GM12873 (cell line): Measurements from ENCODE around the gene OR10K2.

Experiments
- TF ChIP-seq, protein P1 (sequence below): IDR thresholded peaks from 2 replicates; pipeline ENCODE4 v1.5.1; 2012; ENCODE audit warnings: low read depth, mild to moderate bottlenecking, moderate library complexity, low read length, control low read depth; ENCODE audit not compliant: insufficient read depth; ENCODE audit errors: missing control alignments

The OR10K2 gene

DNA sequence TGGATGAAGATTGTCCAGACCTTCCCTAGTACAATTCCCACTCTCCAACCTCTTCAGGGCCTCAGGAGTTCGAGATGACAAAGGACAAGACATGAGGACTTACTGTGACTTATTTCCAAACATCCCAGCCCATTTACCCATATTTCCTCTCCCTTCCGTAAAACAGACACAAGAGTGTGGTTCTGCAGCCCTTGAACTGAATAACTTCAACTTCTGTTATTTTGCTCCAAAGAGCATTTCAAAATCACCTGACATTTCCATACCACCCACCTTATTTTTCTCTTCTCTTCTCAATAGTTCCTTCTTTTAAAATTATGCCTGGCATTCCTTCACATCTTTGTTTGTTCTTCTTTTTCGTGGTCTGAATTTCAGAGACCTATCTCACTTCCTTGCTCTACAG lies 8.7 kb upstream of the OR10K2 start:
- TF ChIP-seq, protein P1, sequence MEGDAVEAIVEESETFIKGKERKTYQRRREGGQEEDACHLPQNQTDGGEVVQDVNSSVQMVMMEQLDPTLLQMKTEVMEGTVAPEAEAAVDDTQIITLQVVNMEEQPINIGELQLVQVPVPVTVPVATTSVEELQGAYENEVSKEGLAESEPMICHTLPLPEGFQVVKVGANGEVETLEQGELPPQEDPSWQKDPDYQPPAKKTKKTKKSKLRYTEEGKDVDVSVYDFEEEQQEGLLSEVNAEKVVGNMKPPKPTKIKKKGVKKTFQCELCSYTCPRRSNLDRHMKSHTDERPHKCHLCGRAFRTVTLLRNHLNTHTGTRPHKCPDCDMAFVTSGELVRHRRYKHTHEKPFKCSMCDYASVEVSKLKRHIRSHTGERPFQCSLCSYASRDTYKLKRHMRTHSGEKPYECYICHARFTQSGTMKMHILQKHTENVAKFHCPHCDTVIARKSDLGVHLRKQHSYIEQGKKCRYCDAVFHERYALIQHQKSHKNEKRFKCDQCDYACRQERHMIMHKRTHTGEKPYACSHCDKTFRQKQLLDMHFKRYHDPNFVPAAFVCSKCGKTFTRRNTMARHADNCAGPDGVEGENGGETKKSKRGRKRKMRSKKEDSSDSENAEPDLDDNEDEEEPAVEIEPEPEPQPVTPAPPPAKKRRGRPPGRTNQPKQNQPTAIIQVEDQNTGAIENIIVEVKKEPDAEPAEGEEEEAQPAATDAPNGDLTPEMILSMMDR = no peak

DNA sequence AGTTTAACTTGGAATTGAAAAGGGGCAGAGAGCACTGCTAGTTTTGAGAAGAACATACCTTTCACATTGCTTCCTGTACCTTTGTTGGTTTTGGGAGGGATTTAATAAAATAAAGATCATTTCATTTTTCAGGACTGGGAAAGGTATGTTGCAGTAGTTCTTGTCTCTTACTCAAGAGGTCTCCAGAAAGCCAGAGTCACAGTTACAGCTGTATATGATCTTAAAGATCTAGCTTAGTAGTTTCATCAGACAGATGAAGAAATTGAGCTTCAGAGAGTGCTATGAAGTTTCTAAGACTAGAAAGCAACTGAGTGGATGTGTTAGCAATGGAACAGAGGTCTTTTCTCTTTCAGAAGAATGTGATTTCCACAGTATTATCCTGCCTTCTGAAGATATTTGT lies 1.0 kb downstream of the OR10K2 start:
- TF ChIP-seq, protein P1 = no peak

DNA sequence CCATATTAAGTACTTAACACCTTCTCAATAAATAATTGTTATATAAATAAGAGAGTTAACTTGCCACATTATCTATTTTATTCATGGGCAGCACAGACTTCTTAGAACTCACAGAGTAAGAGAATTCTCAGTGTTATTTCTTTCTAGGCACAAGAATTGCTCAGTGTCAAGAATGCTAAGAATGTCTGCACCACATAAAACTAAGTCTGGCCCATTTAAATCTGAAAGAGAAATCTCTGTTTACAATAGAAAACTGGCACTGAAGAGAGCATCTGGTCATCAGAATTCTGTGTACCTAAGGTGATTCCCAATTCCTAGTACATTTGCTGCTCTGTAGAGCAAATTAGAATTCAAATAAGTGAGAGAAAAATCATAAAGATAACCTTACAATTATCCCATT lies 3.8 kb downstream of the OR10K2 start:
- TF ChIP-seq, protein P1 = no peak

DNA sequence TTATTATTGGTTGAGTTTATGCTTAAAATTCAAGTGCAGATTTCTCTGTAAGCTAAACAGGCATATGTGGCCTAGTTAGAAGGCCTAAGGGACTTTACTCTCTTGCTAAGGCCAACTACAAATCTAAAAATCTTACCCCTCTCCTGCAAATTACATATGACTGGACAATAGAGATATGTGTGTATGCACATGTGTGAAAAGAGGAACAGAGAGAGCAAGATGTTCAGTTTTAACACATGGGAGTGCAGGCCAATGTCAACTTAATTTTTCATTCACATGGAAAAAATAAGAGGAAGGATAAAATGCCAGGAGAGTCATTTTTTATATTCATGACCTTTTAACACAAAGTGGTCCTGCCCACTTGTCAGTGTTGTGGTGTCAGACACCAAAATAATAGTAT lies 8.5 kb downstream of the OR10K2 start:
- TF ChIP-seq, protein P1 = no peak

DNA sequence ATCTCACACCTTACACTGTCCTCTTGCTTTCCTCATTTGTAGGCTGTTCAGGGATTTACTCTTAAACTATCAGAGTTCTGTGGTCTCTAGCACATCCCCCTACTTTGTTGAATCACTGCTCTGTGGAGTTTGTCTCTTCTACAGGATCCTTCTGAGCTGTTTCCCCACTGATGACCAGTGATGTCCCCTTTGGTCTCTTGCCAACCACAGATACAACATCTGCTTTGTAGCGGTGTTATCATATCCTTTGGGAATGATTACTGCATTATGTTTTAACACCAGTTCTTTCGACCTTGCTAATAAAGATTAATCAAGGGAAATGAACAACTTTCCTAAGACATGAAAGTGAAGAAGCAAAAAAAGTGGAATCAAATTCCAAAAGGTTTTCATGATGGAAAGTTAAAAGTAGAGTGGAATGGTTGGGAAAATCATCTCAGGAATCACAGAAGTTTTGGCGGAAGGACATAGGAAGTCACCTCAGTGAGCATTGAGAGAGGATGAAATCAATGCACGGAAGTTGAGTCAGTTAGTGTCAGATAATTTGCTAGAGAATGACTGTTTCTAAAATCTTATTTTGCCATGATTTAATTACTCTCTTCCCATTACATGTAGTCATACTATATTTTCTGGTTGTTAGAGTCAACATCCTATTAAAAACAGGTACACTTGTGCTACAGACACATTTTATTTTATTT lies 11.2 kb downstream of the OR10K2 start:
- TF ChIP-seq, protein P1 = no peak

DNA sequence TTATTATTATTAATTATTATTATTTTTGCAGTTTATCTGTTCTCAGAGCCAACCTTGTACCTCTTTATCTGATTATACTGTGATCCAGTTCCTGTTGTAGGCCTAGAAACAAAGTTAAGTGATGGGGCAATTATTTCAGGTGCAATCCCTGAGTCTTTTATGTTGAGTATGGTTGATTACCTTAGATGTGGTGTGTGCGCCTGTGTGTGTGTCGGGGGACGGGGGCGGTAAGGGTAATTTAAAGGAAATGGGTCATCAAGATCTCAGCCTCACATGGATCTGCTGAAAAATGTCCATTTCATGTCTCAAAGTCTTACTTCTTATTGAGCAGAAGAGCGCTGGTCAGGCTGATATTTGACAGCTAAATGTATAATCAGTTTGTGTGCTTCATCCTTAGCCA lies 18.9 kb downstream of the OR10K2 start:
- TF ChIP-seq, protein P1 = no peak

DNA sequence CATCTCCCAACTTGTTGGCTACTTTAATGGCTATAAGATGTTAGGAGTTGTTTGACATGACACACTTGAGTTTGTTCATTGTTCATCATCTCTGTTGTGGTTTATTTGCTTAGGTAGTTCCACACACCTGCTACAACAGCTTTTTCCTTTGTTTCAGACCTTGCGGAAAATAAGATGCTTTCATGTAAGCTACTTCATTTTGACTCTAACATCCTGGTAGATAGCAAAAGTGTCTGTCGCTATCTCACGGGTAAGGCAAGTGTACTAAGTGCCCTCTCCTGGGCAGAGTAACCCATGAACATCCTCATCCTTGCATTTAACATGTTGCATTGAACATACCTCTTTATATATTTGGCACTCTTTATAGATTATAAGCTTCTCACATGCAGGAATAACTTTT lies 25.2 kb downstream of the OR10K2 start:
- TF ChIP-seq, protein P1 = no peak
